ENCODE data around the gene IGF2R. TPM values are rescaled to one million over a fixed set of nuclear protein-coding genes. Genes with fewer than 3 reads are reported as not detected.

The IGF2R gene
- total RNA-seq, 4 donors from 2014 or later = 56.6 to 134 (median 108) TPM

DNA sequence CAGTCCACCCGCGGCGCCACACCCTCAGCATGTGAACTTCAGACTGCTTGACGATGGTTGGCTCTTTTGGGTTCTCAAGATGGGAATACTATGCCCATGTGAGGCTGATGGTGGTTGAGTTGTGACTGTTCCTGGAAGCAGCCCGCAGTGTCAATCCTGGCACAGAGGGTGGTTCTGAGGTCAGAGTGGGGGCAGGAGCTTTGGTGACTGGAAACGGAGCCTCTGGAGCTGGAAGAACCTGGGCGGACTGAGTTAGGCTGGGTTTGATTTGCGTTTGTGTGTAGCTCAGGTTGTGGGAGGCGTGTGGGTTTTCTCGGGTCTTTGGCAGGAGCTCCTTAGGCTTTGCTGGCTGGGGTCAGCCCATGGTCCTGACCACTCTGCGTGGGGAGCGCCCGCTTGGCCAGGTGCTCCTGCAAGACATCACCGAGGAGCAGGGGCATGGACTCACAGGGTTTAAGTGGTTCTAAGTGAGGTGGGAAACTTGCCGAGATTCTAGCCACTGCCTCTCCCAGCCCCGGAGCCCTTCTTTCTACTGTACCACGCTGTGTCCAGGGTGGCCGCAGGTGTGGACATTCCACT is 115.4 kb downstream of the IGF2R start:
- intact Hi-C loops (cut with DNase I; ENCODE audit: low total_unique reads) = loop anchor here (10.0 kb wide), 1 partner anchor 219 kb away; no protein-coding TSS in a partner anchor
- in situ Hi-C loops (cut with MboI; ENCODE audit: low sequenced_read_pairs in 4 of 4) = loop anchor here in 2 of 4 donors (10.0 to 25.0 kb wide), 2 partner anchors 222 to 371 kb away; no protein-coding TSS in a partner anchor
- no peak for ATAC-seq

DNA sequence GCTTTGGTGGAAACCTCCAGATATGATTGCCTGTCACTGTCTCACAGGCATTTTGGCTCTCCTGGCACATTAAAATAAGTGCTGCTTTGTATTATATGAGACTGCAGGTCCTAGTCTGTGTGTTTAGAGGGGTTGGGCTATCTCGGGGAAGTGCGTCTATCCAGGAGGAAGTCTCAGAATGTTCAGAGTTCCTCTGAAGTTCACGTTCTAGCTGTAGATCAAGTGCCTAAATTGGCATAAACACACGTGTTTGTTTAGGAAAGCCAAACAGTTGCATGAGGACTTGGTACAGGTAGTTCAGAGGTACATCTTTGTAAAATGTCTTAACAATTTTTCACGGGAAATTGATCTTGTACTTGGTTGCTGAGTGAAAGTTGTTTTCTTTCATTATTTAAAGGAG is 116.3 kb downstream of the IGF2R start:
- TF ChIP-seq, protein P1, sequence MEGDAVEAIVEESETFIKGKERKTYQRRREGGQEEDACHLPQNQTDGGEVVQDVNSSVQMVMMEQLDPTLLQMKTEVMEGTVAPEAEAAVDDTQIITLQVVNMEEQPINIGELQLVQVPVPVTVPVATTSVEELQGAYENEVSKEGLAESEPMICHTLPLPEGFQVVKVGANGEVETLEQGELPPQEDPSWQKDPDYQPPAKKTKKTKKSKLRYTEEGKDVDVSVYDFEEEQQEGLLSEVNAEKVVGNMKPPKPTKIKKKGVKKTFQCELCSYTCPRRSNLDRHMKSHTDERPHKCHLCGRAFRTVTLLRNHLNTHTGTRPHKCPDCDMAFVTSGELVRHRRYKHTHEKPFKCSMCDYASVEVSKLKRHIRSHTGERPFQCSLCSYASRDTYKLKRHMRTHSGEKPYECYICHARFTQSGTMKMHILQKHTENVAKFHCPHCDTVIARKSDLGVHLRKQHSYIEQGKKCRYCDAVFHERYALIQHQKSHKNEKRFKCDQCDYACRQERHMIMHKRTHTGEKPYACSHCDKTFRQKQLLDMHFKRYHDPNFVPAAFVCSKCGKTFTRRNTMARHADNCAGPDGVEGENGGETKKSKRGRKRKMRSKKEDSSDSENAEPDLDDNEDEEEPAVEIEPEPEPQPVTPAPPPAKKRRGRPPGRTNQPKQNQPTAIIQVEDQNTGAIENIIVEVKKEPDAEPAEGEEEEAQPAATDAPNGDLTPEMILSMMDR (IDR thresholded peaks at IDR 0.05 in 4 of 5, conservative IDR thresholded peaks at IDR 0.05 in 1 of 5) = no peak
- no peak for TF ChIP-seq POLR2A (IDR thresholded peaks at IDR 0.05)
- Histone ChIP-seq H3K4me3 (no peak overlapping the region), H3K27me3 (no peaks in the 10 kb centered on the region), H3K27ac (no peak overlapping the region), H3K36me3 (peaks cover 0 to 73% of the 10 kb centered on the region in 2 donors), H3K4me1 (no peaks in the 10 kb centered on the region), H3K9me3 (no peaks in the 10 kb centered on the region)
- in situ Hi-C loops (cut with MboI; ENCODE audit: low sequenced_read_pairs in 4 of 4) (loop anchor here in 2 of 4 donors (10.0 to 25.0 kb wide), 2 partner anchors 223 to 370 kb away; no protein-coding TSS in a partner anchor), intact Hi-C loops (cut with DNase I; ENCODE audit: low total_unique reads) (loop anchor here (10.0 kb wide), 1 partner anchor 220 kb away; no protein-coding TSS in a partner anchor)
- no peak for ATAC-seq
- DNase-seq = no peak

More for the DNA sequence above, 115.4 kb downstream of the IGF2R start:
- DNase-seq = no peak
- Histone ChIP-seq H3K9me3 (no peaks in the 10 kb centered on the region), H3K4me3 (no peak overlapping the region), H3K4me1 (no peaks in the 10 kb centered on the region), H3K36me3 (peaks cover 0 to 73% of the 10 kb centered on the region in 2 donors), H3K27ac (no peak overlapping the region), H3K27me3 (no peaks in the 10 kb centered on the region)
- TF ChIP-seq, protein P1 (IDR thresholded peaks at IDR 0.05 in 4 of 5, conservative IDR thresholded peaks at IDR 0.05 in 1 of 5) = no peak
- TF ChIP-seq POLR2A (IDR thresholded peaks at IDR 0.05) = no peak

DNA sequence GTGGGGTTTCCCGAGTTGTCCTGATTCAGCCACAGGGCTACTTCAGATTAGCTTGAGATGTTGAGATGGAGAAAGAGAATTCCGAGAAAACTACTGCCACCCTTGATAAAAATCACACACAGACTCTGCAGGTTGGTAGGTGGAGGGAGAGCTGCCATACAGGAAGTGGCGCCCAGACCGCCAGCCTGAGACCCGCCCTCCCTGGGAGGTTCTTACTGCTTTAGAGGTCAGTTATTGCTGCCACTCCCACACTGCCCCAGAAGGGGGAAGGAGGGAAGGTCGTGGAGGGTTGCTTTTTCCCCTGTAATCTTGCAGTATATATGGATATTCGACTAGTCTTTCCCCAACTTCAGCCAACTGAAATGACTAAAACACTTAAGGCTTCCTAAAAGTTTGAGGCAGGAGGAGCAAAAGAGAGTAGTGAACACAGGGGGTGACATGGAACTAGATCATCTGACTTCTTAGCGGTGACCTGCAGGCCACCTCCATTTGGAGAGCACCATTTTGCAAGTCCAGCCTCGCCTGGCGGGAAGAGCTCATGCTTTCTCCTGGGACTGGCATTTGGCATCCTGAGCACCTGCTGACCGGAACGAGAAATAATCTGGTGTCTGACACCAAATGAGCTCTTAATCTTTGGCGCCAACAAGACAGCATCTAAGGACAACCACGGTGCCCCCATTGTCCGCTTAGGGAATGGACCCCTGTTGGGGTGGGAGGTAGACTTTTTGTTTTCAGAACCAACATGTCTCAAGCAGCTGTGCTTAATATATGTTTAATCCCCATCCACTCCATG is 117.0 kb downstream of the IGF2R start:
- no peak for ATAC-seq
- in situ Hi-C loops (cut with MboI; ENCODE audit: low sequenced_read_pairs in 4 of 4) = loop anchor here in 2 of 4 donors (10.0 to 25.0 kb wide), 2 partner anchors 224 to 369 kb away; no protein-coding TSS in a partner anchor

DNA sequence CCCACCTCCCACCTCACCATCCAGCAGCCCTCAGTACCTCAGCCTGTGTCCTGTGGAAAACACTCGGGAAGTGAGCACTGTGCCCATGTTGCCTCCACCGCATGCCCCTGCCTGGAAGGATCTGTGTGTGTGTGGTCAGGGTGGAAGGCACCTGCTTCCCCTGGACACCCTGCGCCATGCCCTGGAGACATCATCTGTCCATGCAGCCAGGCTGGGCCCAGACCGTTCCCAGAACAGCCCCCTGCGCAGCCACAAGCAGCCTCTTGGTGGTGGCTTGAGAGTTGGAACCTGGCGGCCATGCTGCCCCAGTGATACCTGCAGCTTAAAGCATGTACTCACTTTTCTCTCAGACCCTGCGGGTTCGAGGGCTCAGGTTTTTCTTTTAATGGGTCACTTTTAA is 117.9 kb downstream of the IGF2R start:
- DNase-seq = no peak

More for the DNA sequence above, 117.0 kb downstream of the IGF2R start:
- no peak for TF ChIP-seq POLR2A (IDR thresholded peaks at IDR 0.05)
- TF ChIP-seq, protein P1 (IDR thresholded peaks at IDR 0.05 in 4 of 5, conservative IDR thresholded peaks at IDR 0.05 in 1 of 5) = no peak
- no peak overlapping the region for H3K27ac ChIP-seq
- no peak for DNase-seq
- H3K9me3 ChIP-seq = no peaks in the 10 kb centered on the region
- H3K36me3 ChIP-seq = peaks cover 0 to 73% of the 10 kb centered on the region in 2 donors
- intact Hi-C loops (cut with DNase I; ENCODE audit: low total_unique reads) = loop anchor here (10.0 kb wide), 1 partner anchor 221 kb away; no protein-coding TSS in a partner anchor
- H3K4me1 ChIP-seq = no peaks in the 10 kb centered on the region
- H3K27me3 ChIP-seq = no peaks in the 10 kb centered on the region
- no peak overlapping the region for H3K4me3 ChIP-seq

More for the DNA sequence above, 117.9 kb downstream of the IGF2R start:
- in situ Hi-C loops (cut with MboI; ENCODE audit: low sequenced_read_pairs in 4 of 4) = loop anchor here in 2 of 4 donors (10.0 to 25.0 kb wide), 2 partner anchors 224 to 368 kb away; no protein-coding TSS in a partner anchor
- H3K4me1 ChIP-seq = no peaks in the 10 kb centered on the region
- TF ChIP-seq, protein P1 (IDR thresholded peaks at IDR 0.05 in 4 of 5, conservative IDR thresholded peaks at IDR 0.05 in 1 of 5) = no peak
- no peak for TF ChIP-seq POLR2A (IDR thresholded peaks at IDR 0.05)
- intact Hi-C loops (cut with DNase I; ENCODE audit: low total_unique reads) = loop anchor here (10.0 kb wide), 1 partner anchor 222 kb away; no protein-coding TSS in a partner anchor
- no peak overlapping the region for H3K4me3 ChIP-seq
- no peaks in the 10 kb centered on the region for H3K27me3 ChIP-seq
- no peaks in the 10 kb centered on the region for H3K9me3 ChIP-seq
- peaks cover 0 to 73% of the 10 kb centered on the region in 2 donors for H3K36me3 ChIP-seq
- ATAC-seq = no peak
- H3K27ac ChIP-seq = peak overlapping the region in 1 of 4 donors; percentile 1

Measured in gastrocnemius medialis (tissue), 4 donors.